Mammary epithelial cell (primary cell): ENCODE measurements around the gene STAC3.

Source experiments
- CTCF ChIP-seq, 2 donors: IDR thresholded peaks in 1 of 2; conservative IDR thresholded peaks in 1 of 2; 2 replicates each; pipeline ENCODE4 v1.5.1; 2011 to 2012; ENCODE audit warnings: inconsistent platforms in 2 of 2, low read length in 2 of 2, mild to moderate bottlenecking in 2 of 2, control low read depth in 1 of 2, low read depth in 1 of 2; ENCODE audit not compliant: insufficient read depth in 1 of 2; ENCODE audit errors: extremely low read depth in 1 of 2
- EZH2 ChIP-seq: IDR thresholded peaks from 2 replicates; pipeline ENCODE4 v1.6.1; 2012; ENCODE audit warnings: low read length, inconsistent platforms, borderline replicate concordance

DNA sequence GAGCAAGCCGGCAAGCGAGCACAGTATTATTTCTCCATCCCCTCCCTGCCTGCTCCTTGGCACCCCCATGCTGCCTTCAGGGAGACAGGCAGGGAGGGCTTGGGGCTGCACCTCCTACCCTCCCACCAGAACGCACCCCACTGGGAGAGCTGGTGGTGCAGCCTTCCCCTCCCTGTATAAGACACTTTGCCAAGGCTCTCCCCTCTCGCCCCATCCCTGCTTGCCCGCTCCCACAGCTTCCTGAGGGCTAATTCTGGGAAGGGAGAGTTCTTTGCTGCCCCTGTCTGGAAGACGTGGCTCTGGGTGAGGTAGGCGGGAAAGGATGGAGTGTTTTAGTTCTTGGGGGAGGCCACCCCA is 38.3 kb downstream of the STAC3 start:
- TF ChIP-seq CTCF (conservative IDR thresholded peaks at IDR 0.05 in 1 of 2, IDR thresholded peaks at IDR 0.05 in 1 of 2; ENCODE audit: extremely low read depth in 1 of 2, insufficient read depth in 1 of 2, low read depth in 1 of 2, low read length in 2 of 2) (no peak), EZH2 (no peak)
